ENCODE data around the gene ATAD3B.

DNA sequence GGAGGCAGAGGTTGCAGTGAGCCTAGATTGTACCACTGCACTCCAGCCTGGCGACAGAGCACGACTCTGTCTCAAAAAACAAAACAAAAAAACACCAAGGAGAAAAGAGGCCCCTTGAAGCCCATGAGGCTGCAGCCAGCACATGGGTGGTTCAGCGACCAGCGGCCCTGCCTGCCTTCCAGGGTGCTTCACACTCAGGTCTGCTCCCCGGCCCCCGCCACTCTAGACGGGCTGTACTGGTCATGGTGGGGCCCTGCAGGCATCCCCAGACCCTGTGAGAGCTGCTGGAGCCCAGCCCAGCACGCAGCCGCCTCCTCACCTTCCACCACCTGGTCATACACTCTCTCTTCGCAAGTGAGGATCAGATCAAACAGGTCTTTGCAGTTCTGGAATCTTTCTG lies 73.0 kb downstream of the ATAD3B start:
- TF ChIP-seq TAF1 (IDR thresholded peaks at IDR 0.05; ENCODE audit: low read depth, low read length) (no peak), POLR2AphosphoS5 (IDR thresholded peaks at IDR 0.05; ENCODE audit: low read depth, low read length) (no peak)
